ENCODE results near the gene RXRA. TPM values are rescaled to one million over a fixed set of nuclear protein-coding genes. Genes with fewer than 3 reads are reported as not detected.

RXRA gene
- total RNA-seq, 1 experiment from 2014 or later, result 29.9 TPM

- Histone ChIP-seq H4K91ac (ENCODE audit: insufficient read length, low read depth, low read length) (no peak overlapping the region), H3K23me2 (ENCODE audit: insufficient read length, low read depth, low read length, poor library complexity, severe bottlenecking) (no peaks in the 10 kb centered on the region), H3K27me3 (ENCODE audit: insufficient read depth, low read length) (no peaks in the 10 kb centered on the region), H2BK120ac (ENCODE audit: low read depth, low read length, poor library complexity, severe bottlenecking) (no peak overlapping the region), H4K20me1 (ENCODE audit: control insufficient read depth, insufficient read depth, insufficient read length) (no peaks in the 10 kb centered on the region), H3K14ac (ENCODE audit: insufficient read depth, low read length) (no peak overlapping the region), H3K4ac (ENCODE audit: low read depth, low read length) (no peak overlapping the region), H2AK5ac (ENCODE audit: insufficient read length, low read length) (no peak overlapping the region), H2BK20ac (ENCODE audit: low read depth, low read length, poor library complexity, severe bottlenecking) (no peak overlapping the region), H3T11ph (ENCODE audit: low read length) (no peak overlapping the region), H3K9ac (ENCODE audit: extremely low read depth, insufficient read length, low read length) (no peak overlapping the region), H3K79me1 (ENCODE audit: insufficient read depth, low read depth, low read length, poor library complexity, severe bottlenecking) (no peaks in the 10 kb centered on the region), H3K27ac (ENCODE audit: insufficient read length, low read depth, low read length) (no peak overlapping the region), H4K8ac (replicated peaks; ENCODE audit: insufficient read length, low read depth, low read length) (no peak overlapping the region), H4K5ac (ENCODE audit: insufficient read length, low read depth, low read length) (no peak overlapping the region), H3K4me1 (ENCODE audit: insufficient read depth, low read length) (no peaks in the 10 kb centered on the region), H2AFZ (ENCODE audit: low read length) (no peak overlapping the region), H3K4me2 (ENCODE audit: insufficient read depth, insufficient read length, low read length) (no peak overlapping the region), H2BK12ac (ENCODE audit: insufficient read length, low read depth, low read length) (no peak overlapping the region), H2BK5ac (ENCODE audit: insufficient read length, low read length) (no peak overlapping the region), H3K56ac (ENCODE audit: insufficient read length, low read depth, low read length) (no peak overlapping the region), H2BK15ac (ENCODE audit: low read depth, low read length) (no peak overlapping the region), H3K18ac (ENCODE audit: insufficient read length, low read depth, low read length) (peak overlapping the region; percentile 8), H3K9me3 (ENCODE audit: control insufficient read depth, low read depth, low read length) (no peaks in the 10 kb centered on the region), H3K23ac (ENCODE audit: insufficient read length, low read depth, low read length) (no peak overlapping the region), H3K79me2 (ENCODE audit: insufficient read depth, low read length) (no peaks in the 10 kb centered on the region)
- WGBS (ENCODE audit: extremely low coverage, insufficient read length, low lambda C conversion rate), result no CpG with 5 or more reads among the region's 12 CpGs
- no peak for TF ChIP-seq CTCF (conservative IDR thresholded peaks at IDR 0.05)
- Mint-ChIP-seq H3K4me1 (peaks cover 0 to 4% of the 10 kb centered on the region in 2 experiments; a peak in 2 of 4 replicates), H3K27ac (no peak overlapping the region), H3K27me3 (ENCODE audit: low read depth) (no peaks in the 10 kb centered on the region; the same call in none of the 2 replicates), H3K36me3 (ENCODE audit: insufficient read depth in 1 of 3, low read depth in 3 of 3) (no peaks in the 10 kb centered on the region), H3K4me3 (no peak overlapping the region), H3K9me3 (peaks cover 0 to 2% of the 10 kb centered on the region in 2 experiments; a peak in 1 of 5 replicates)
- DNase-seq, result no peak
Measured at GRCh38 chr9:134456756-134457305, 130.6 kb downstream of the RXRA start.
